Stimulated activated CD8-positive, alpha-beta memory T cell treated with anti-CD3 and anti-CD28 coated beads, Interleukin-4, amount 100 ng/mL, for 4 hours (primary cell): ENCODE measurements around the gene USP6.
"Not testable (repeated sequence)": the region's sequence is repeated elsewhere in the genome, so short reads cannot be mapped to it uniquely, and the experiment has no call there.

Experiments used
- DNase-seq, 2 donors: peaks; one replicate each; pipeline ENCODE4 v3.0.0-alpha.2; 2020; ENCODE audit warnings: low read depth in 2 of 2, low spot score in 1 of 2

USP6 gene

GRCh38 chr17:5115673-5116651 is at the start of gene USP6:
TSS of gene USP6 (plus strand) at chr17:5116032. CDS start at chr17:5130368, 14,336 bp downstream.
- no peak for DNase-seq

GRCh38 chr17:5068236-5068635 is 47.6 kb upstream of the USP6 start:
- no peak for DNase-seq

- no peak for DNase-seq
Measured at GRCh38 chr17:5069724-5070123, 46.1 kb upstream of the USP6 start.

- not testable (repeated sequence) for DNase-seq
Measured at GRCh38 chr17:5075472-5075871, 40.4 kb upstream of the USP6 start.

- not testable (repeated sequence) for DNase-seq
Measured at GRCh38 chr17:5077275-5077674, 38.6 kb upstream of the USP6 start.

GRCh38 chr17:5077781-5078105 is 38.1 kb upstream of the USP6 start:
- no peak for DNase-seq

- DNase-seq = peak; percentile 37 to 70
Measured at GRCh38 chr17:5078106-5079028, 37.5 kb upstream of the USP6 start, which contains the start of gene ZFP3. TSS of gene ZFP3 (plus strand) at chr17:5078467. CDS start at chr17:5091505, 13,038 bp downstream.

GRCh38 chr17:5080591-5080990 is 35.2 kb upstream of the USP6 start:
- no peak for DNase-seq

- no peak for DNase-seq
Measured at GRCh38 chr17:5092218-5093010, 23.4 kb upstream of the USP6 start.

GRCh38 chr17:5096731-5097100 is 19.1 kb upstream of the USP6 start:
- DNase-seq = no peak

GRCh38 chr17:5097101-5097834 is 18.6 kb upstream of the USP6 start:
- peak in 1 of 2 donors; percentile 18 for DNase-seq

- no peak for DNase-seq
Measured at GRCh38 chr17:5099271-5099670, 16.6 kb upstream of the USP6 start.

GRCh38 chr17:5100832-5101231 is 15.0 kb upstream of the USP6 start:
- no peak for DNase-seq

GRCh38 chr17:5110816-5111215 is 5.0 kb upstream of the USP6 start:
- DNase-seq = no peak

GRCh38 chr17:5111402-5112204 is 4.2 kb upstream of the USP6 start, which contains the start of gene ZNF232:
TSS of gene ZNF232 (minus strand) at chr17:5111878. CDS start at chr17:5111822, 56 bp downstream.
- peak; percentile 72 to 84 for DNase-seq

GRCh38 chr17:5118219-5118618 is 2.4 kb downstream of the USP6 start:
- DNase-seq = no peak

- no peak for DNase-seq
Measured at GRCh38 chr17:5120036-5120435, 4.2 kb downstream of the USP6 start.

- DNase-seq = not testable (repeated sequence)
Measured at GRCh38 chr17:5120436-5121185, 4.8 kb downstream of the USP6 start.
